Effector CD8-positive, alpha-beta T cell (primary cell): Measurements from ENCODE around the gene NR1H2.
"Not testable (repeated sequence)": the region's sequence is repeated elsewhere in the genome, so short reads cannot be mapped to it uniquely, and the experiment has no call there.

ENCODE experiments used
- DNase-seq: peaks from one replicate; lab custom pipeline; 2025; lab: John Stamatoyannopoulos, UW
- total RNA-seq, 4 experiments: gene quantifications; one replicate each; lab custom pipeline; 2026; lab: John Stamatoyannopoulos, UW

Gene NR1H2
- total RNA-seq, result 107 to 139 (median 133) reads per million in 4 experiments

- peak; percentile 92 for DNase-seq
These were observed at the start of gene NR1H2 for GRCh38 chr19:50376166-50377050. NR1H2 (plus strand) TSS chr19:50376457; CDS start chr19:50377606, 1,149 bp downstream.

- DNase-seq, result no peak
These were observed 49.2 kb upstream of the NR1H2 start for GRCh38 chr19:50327013-50327412.

- DNase-seq, result no peak
These were observed 48.6 kb upstream of the NR1H2 start for GRCh38 chr19:50327461-50328223.

DNA sequence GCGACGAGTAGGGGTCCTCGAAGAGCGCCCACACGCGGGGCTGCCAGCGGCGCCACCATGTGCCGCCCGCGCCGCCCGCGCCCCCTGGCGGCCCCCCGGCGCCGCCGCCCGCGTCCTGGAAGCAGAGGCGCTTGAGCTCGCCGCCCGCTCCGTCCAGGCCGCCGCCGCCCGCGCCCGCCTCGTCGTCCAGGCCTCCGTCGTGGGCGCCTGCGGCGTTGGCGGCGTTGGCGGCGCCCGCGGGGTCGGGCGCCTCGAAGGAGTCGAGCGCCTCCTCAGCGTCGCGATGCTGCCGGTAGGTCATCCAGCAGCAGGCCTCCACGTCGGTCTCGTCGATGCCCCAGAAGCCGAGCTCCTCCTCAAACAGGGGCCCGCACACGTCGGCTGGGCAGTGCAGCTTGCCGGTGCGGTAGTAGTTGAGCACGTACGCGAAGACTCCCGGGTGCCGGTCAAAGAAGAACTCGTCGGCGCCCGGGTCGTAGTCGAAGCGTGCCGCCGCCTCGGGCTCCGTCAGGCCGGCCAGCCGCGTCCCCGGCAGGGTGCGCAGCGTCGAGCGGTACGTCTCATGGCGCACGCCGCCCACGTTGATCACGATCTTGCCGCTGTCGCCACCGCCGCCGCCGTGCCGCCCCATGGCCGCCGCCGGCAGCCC lies 47.9 kb upstream of the NR1H2 start:
- no peak for DNase-seq

DNA sequence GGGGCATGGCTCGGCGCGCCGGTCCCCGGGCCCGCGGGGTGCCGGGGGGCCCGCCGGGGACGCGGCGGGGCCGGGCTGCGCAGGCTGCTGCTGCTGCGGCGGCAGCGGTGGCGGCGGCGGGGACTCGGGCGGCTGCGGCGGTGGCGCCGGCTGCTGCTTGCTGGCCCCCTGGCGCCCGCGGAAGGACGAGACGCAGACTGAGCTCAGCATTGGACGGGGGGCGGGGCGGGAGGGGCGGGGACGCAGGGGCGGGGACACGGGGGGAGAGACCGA lies 47.4 kb upstream of the NR1H2 start:
- DNase-seq, result no peak

DNA sequence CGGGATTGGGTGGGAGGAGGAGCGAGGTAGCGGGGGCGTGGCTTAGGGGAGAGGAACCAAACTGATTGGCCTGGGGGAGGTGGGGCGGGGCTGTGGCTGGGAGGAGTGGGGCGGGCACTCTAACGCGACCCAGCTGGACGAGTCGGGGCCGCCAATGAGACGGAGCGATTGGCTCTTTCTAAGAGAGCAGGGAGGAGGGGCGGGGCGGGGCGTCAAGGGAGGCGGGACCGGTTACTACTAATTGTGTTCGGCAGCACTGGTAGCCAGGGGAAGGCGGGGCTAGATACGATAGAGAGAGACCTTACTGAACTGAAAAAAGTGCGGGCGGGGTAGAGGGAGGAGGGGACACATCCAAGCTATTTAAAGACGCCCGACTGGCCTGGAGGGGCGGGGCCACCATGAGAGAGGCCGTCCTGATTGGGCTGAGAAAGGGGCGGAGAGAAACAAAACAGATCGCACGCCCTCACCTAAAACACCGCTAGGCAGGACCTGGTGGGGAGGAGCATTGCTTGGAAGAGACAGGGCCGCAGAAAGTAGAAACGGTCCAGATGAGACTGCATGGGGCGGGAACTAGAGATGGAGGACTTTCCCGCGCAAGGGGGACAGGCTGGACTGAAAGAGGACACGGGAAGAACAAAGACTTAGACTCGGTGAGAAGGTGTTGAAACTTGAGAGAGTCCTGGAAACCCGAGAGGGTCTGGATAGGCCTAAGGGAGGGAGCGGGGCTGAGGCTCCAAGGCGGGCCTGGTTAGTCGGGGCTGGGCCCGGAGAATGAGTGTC lies 46.9 kb upstream of the NR1H2 start, which contains the start of gene KCNC3:
Gene KCNC3 (minus strand): TSS at position 232 of the 780 bp plus-strand sequence. CDS start 295 bp downstream, outside the sequence.
- peak; percentile 51 for DNase-seq

DNA sequence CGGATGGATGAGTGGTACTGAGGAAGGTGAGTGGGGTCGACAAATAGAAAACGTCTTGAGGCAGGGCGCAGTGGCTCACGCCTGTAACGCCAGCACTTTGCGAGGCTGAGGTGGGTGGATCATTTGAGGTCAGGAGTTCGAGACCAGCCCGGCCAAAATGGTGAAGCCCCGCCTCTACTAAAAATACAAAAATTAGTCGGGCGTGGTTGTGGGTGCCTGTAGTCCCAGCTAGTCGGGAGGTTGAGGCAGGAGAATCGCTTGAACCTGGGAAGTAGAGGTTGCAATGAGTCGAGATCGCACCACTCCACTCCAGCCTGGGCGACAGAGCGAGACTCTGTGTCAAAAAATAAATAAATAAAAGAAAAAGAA lies 46.3 kb upstream of the NR1H2 start:
- not testable (repeated sequence) for DNase-seq

GRCh38 chr19:50330365-50331078 lies 45.7 kb upstream of the NR1H2 start:
- peak; percentile 53 for DNase-seq

GRCh38 chr19:50331221-50331993 lies 44.9 kb upstream of the NR1H2 start:
- DNase-seq, result no peak

- no peak for DNase-seq
These were observed 44.3 kb upstream of the NR1H2 start for GRCh38 chr19:50331994-50332243.

DNA sequence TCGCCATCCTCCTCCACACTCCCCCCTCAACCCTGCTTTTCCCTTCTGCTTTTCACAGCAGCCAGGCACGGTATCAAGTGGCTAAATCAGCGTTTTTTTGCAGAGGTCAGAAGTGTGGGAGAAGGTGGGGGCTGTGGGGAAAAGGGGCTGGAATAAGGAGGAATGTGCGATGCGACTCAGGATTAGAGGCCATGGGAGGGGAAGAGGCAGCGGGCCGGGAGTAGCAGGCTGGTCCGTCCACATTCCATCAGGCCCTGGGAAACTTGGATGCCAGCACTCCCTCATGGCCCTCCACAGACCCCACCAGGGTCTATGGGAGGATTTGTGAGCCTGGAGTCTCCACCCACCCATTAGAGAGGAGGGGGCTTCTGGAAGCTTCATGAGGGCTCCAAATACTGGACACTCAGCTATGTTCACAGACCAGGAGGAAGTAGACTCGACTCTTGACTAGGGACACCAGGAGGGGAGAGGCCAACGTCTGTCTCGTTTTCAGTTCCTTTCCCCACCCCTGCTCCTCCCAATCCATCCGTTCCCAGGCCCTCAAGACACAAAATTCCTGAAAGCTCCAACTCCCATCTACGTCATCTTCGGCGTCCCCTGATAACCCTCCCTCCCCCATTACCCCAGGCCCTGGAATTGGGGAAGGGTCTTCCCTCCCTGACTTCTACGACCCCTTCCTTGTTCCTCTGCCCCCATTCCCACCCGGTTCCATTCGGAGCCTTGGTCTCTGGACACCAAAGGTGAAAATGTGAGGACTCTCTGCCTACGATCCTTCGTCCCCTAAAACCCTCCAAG lies 43.8 kb upstream of the NR1H2 start:
- DNase-seq, result no peak

- peak; percentile 67 for DNase-seq
These were observed 43.0 kb upstream of the NR1H2 start for GRCh38 chr19:50333235-50333736.

DNA sequence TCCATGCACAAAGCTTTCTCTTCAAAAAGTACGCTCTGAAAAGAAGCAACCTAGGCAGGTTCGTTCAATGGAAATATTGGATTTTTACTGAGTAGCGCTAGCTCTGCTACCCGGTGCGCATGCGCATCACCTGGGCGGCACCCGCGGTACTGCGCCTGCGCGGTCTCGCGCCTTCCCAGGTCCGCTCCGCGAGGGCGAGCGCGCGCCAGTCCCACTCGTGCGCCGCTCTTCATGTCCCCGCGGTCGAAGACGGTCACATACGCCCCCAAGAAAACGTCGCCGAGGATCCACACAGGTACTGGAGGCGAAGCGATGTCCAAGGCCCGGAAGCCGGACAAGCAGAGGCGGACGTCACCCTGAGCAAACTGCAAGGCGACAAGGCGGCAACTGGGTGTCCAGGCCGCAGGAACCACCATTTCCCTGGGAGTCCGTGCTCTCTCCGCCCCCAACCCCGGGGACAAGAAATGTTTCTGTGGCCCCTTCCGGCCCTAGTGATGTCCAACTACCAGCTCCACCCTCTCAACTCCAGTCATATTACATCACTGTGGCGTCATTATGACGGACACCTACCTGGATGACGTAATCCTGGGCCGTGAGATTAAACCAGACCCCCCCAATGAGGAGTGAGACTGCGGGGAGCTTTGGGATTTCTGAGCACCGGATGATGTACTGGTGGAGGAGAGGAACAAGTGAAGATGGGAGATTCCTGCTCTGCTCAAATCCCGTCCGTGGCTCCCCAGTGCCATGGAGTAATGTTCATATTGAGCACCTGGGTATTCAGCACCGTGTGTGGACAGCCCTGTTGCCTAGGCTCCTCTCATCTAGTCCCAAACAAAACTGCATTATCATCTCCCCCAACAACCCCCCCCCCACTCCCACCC lies 42.3 kb upstream of the NR1H2 start:
- DNase-seq, result peak; percentile 71

DNA sequence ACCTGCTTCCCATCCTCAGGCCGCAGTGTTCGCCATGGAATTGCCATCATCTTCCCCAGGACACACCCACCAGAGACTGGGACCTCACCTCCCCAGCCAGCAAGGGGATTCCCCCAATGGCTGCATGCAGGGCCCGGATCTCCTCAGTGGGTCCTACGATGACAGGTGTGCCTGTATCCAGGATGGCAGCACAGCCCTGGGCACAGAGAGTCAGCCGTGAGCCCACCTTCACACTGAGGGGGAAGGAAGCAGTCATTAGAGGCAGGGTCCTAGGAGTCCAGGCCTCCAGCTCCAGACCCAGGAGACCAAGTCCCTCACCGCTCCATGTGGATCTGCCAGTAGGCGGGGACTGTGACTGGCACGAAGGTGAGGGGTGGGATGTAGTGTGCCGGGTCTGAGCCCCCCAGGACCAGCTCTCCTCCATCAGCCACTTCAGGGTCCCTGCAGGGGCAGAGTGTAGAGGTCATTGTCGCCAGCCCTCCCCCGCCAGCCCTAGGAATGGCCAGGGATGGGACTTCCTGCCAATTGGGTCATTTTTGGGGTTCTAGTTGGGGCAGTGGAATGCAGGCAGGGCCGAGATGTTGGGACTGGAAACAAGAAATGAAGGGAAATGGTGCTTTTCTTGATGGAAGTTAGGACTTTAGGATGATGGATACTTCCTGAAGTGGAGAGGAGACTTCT lies 41.4 kb upstream of the NR1H2 start:
- no peak for DNase-seq

DNA sequence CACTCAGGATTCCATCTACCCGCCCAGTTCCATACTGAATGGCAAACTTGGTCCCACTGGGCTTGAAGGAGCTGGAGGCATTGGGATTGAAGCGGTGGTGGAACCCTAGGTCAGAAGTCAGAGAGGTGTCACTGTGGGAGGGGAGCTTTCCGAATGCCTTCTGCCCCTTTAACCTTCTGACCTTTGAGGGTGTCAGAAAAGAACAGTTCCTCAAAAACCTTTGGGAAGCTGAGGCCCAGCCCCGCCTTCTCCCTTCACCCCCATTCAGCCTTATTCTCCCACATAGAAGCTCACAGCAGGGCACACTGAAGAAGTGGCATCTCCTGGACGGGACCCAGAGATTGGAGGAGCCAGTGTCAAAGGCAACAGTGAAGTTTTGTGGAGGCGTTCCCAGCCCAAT lies 39.2 kb upstream of the NR1H2 start:
- not testable (repeated sequence) for DNase-seq

DNA sequence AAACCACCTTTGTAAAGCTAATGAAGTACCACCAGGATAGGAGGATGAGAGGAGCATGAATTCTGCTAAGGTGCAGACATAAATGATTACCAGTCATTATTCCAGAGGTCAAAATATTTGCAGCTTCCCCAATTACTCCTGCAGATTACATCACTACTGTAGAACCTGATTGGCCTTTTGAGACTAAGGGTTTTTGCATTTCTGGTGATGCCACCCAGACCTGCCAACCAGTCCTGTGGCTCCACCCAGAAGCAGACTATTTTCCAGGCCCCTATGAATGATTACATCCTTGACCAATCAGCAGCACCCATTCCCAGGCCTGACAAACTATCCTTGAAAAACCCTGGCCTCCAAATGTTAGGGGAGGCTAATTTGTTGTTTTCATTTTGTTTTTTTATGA lies 35.9 kb upstream of the NR1H2 start:
- no peak for DNase-seq

DNA sequence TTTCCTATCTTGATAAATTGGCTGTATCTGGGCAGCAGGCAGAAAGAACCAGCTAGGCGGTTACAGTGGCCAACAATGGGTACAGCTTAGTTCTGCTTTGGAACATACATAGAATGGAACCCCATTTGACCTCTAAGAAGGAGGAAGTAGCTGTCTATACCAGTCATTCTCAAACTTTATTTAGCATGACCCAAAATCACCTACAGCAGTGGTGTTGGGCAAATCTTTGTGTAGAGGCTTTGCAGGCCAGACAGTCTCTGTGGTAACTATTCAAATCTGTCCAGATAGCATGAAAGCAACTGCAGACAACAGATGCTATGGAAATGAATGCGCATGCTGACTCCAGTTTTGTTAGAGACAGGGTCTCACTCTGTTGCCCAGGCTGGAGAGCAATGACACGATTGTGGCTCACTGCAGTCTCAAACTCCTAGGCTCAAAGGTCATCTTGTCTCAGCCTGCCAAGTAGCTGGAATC lies 35.1 kb upstream of the NR1H2 start:
- no peak for DNase-seq
